GM12878 (cell line): ENCODE data around the gene SYNM. TPM values are rescaled to one million over a fixed set of nuclear protein-coding genes. Genes with fewer than 3 reads are reported as not detected.

Source experiments
- ATAC-seq: fragments of 200-7000 bp; cut with Tn5 transposase; 3 replicates; pipeline ENCODE4 v1.9.1; 2020; ENCODE audit warnings: mild to moderate bottlenecking, moderate library complexity
- BruUV-seq: library from RNA; stranded (reverse); fragments of 400-500 nt; replicated peaks from 2 replicates; lab custom pipeline; 2021; lab: Mats Ljungman, UMichigan
- CTCF ChIA-PET: fragments of 300-600 bp; sonication (Branson Sonifier 250); formaldehyde crosslinking; extraction: SDS; loops from one replicate; lab custom pipeline; 2021; ENCODE audit warnings: inconsistent platforms; lab: Yijun Ruan, JAX
- POLR2A ChIA-PET: fragments of 350-600 bp; formaldehyde crosslinking; extraction: SDS; loops from one replicate; lab custom pipeline; 2021; ENCODE audit warnings: inconsistent platforms; lab: Charles Lee
- RAD21 ChIA-PET: fragments of 300-600 bp; sonication (Branson Sonifier 250); formaldehyde crosslinking; loops from one replicate; lab custom pipeline; 2023; ENCODE audit warnings: antibody characterized with exemption; ENCODE audit not compliant: unreplicated experiment; lab: Charles Lee
- SMC1A ChIA-PET: fragments of 300-600 bp; sonication (Branson Sonifier 250); formaldehyde crosslinking; loops from one replicate; lab custom pipeline; 2023; ENCODE audit not compliant: unreplicated experiment, uncharacterized antibody; lab: Charles Lee
- DNase-seq: peaks from one replicate; pipeline ENCODE4 v3.0.0-alpha.2; 2011; ENCODE audit warnings: low read depth, low spot score
- FAIRE-seq: peaks from 3 replicates; lab custom pipeline; 2011; peaks lifted over from hg19 to GRCh38; lab: Jason Lieb, UNC
- H2AFZ ChIP-seq: 2 replicates; pipeline ENCODE4 v1.6.0; 2011; ENCODE audit warnings: low read depth, low read length, control low read depth; ENCODE audit not compliant: control insufficient read depth
- H3K27ac ChIP-seq: 2 replicates; pipeline ENCODE4 v1.5.1; 2011; ENCODE audit warnings: control low read depth; ENCODE audit not compliant: control insufficient read depth, insufficient read depth
- H3K27me3 ChIP-seq, 2 experiments: replicated peaks in 1 of 2; 2 replicates each; pipeline versions ENCODE4 v1.6.0 to v1.6.1; 2011; ENCODE audit warnings: low read length in 1 of 2; ENCODE audit not compliant: control insufficient read depth in 2 of 2, insufficient read depth in 2 of 2
- H3K36me3 ChIP-seq, 2 experiments: 2 replicates each; pipeline ENCODE4 v1.5.1; 2011; ENCODE audit warnings: low read length in 1 of 2; ENCODE audit not compliant: control insufficient read depth in 2 of 2, insufficient read depth in 2 of 2
- H3K4me1 ChIP-seq: 2 replicates; pipeline ENCODE4 v1.6.1; 2011; ENCODE audit warnings: mild to moderate bottlenecking, low read length, moderate library complexity, mixed read lengths; ENCODE audit not compliant: control insufficient read depth, insufficient read depth
- H3K4me2 ChIP-seq: 2 replicates; pipeline ENCODE4 v1.6.0; 2011; ENCODE audit warnings: control low read depth; ENCODE audit not compliant: control insufficient read depth, insufficient read depth
- H3K4me3 ChIP-seq: fragments of 200-600 bp; sonication (generic); 2 replicates; pipeline ENCODE4 v1.5.1; 2016
- H3K79me2 ChIP-seq: 2 replicates; pipeline ENCODE4 v1.6.0; 2011; ENCODE audit warnings: low read length; ENCODE audit not compliant: control insufficient read depth, insufficient read depth
- H3K9ac ChIP-seq: 2 replicates; pipeline ENCODE4 v1.8.0; 2011; ENCODE audit warnings: low read length, control low read depth, mixed read lengths; ENCODE audit not compliant: control insufficient read depth, insufficient read depth
- H3K9me3 ChIP-seq: replicated peaks from 3 replicates; pipeline ENCODE4 v1.5.1; 2011; ENCODE audit warnings: mild to moderate bottlenecking, low read length; ENCODE audit not compliant: control insufficient read depth, insufficient read depth
- H4K20me1 ChIP-seq: 2 replicates; pipeline ENCODE4 v1.6.0; 2011; ENCODE audit not compliant: control insufficient read depth, insufficient read depth
- ASH2L ChIP-seq: fragments of 300-600, 200-600 bp; sonication (generic); IDR thresholded peaks from 2 replicates; pipeline ENCODE4 v1.6.1; 2017; ENCODE audit warnings: low read depth, mild to moderate bottlenecking, borderline replicate concordance
- CBX5 ChIP-seq: sonication (generic); IDR thresholded peaks from 2 replicates; pipeline ENCODE4 v1.6.1; 2016; ENCODE audit warnings: low read depth, moderate library complexity, mild to moderate bottlenecking, inconsistent platforms
- E2F8 ChIP-seq: fragments of 450-650 bp; IDR thresholded peaks from 2 replicates; pipeline ENCODE4 v1.6.1; 2018; ENCODE audit warnings: mild to moderate bottlenecking, low read depth, moderate library complexity; ENCODE audit not compliant: partially characterized antibody
- FOXK2 ChIP-seq: fragments of 450-650 bp; IDR thresholded peaks from 2 replicates; pipeline ENCODE4 v1.6.1; 2017; ENCODE audit warnings: mild to moderate bottlenecking, moderate library complexity
- GATAD2B ChIP-seq: fragments of 450-650 bp; conservative IDR thresholded peaks from 2 replicates; pipeline ENCODE4 v1.6.1; 2017; ENCODE audit warnings: low read depth, mild to moderate bottlenecking, moderate library complexity
- JUNB ChIP-seq: IDR thresholded peaks from 2 replicates; pipeline ENCODE4 v1.6.1; 2016; ENCODE audit warnings: antibody characterized with exemption, mild to moderate bottlenecking
- KAT2A ChIP-seq: conservative IDR thresholded peaks from 2 replicates; pipeline ENCODE4 v1.6.1; 2011; ENCODE audit warnings: low read depth, low read length; ENCODE audit not compliant: control insufficient read depth
- KDM1A ChIP-seq: fragments of 200-600 bp; sonication (generic); IDR thresholded peaks from 2 replicates; pipeline ENCODE4 v1.6.1; 2016; ENCODE audit warnings: borderline replicate concordance
- MAX ChIP-seq: IDR thresholded peaks from 2 replicates; pipeline ENCODE4 v1.6.1; 2012; ENCODE audit warnings: low read depth, low read length, improper control_type of control experiment
- MEF2B ChIP-seq: fragments of 450-650 bp; IDR thresholded peaks from 2 replicates; pipeline ENCODE4 v1.6.1; 2018; ENCODE audit warnings: mild to moderate bottlenecking, moderate library complexity; ENCODE audit not compliant: partially characterized antibody, poor library complexity, severe bottlenecking
- PML ChIP-seq: IDR thresholded peaks from 2 replicates; pipeline ENCODE4 v1.6.1; 2012; ENCODE audit warnings: low read length, inconsistent platforms
- STAT1 ChIP-seq: fragments of 450-650 bp; conservative IDR thresholded peaks from 2 replicates; pipeline ENCODE4 v1.6.1; 2014; ENCODE audit warnings: antibody characterized with exemption, mild to moderate bottlenecking
- TAF1 ChIP-seq: IDR thresholded peaks from 2 replicates; pipeline ENCODE4 v1.6.1; 2011; ENCODE audit warnings: mild to moderate bottlenecking, low read depth, low read length, borderline replicate concordance
- TARDBP ChIP-seq: IDR thresholded peaks from 2 replicates; pipeline ENCODE4 v1.6.1; 2016; ENCODE audit warnings: borderline replicate concordance
- TCF7 ChIP-seq: IDR thresholded peaks from 2 replicates; pipeline ENCODE4 v1.6.1; 2014; ENCODE audit warnings: antibody characterized with exemption, borderline replicate concordance
- YBX1 ChIP-seq: fragments of 450-650 bp; IDR thresholded peaks from 2 replicates; pipeline ENCODE4 v1.6.1; 2016; ENCODE audit warnings: antibody characterized with exemption
- ZNF592 ChIP-seq: fragments of 450-650 bp; IDR thresholded peaks from 2 replicates; pipeline ENCODE4 v1.6.1; 2017; ENCODE audit warnings: mild to moderate bottlenecking, moderate library complexity
- WGBS: methylation state at CpG from one replicate; pipeline ENCODE4 v1.1.6; 2016; ENCODE audit warnings: low lambda C conversion rate; ENCODE audit not compliant: insufficient replicate concordance, insufficient coverage; ENCODE audit errors: missing lambda C conversion rate; 5-methylcytosine and 5-hydroxymethylcytosine counted together
- in situ Hi-C: fragments of 300-500 bp; cut with MboI; formaldehyde crosslinking; loops from 9 replicates; pipeline ENCODE4 v1.14.3; 2018; ENCODE audit warnings: mixed read lengths
- intact Hi-C: fragments of 100-400 bp; cut with micrococcal nuclease; formaldehyde crosslinking; loops from one replicate; pipeline ENCODE4 v1.14.2; 2022; ENCODE audit not compliant: unreplicated experiment
- polyA plus RNA-seq, 11 experiments: library from polyadenylated mRNA; depleted of rRNA in 4 of 11; unstranded in 6 of 11; stranded (reverse) in 5 of 11; fragments of >200 nt; fragmentation: Nextera tagmentation in 4 of 11; fragmentation: Illumina TruSeq in 1 of 11; extraction: Ambion mirVana in 4 of 11; extraction: Trizol in 1 of 11; gene quantifications; 1 replicate in 1 of 11; 2 replicates in 10 of 11; pipeline versions ENCODE4 v1.2.1 to v1.2.3, GENCODE V29; 2011 to 2016; ENCODE audit warnings: inconsistent platforms in 2 of 11, missing spikeins in 2 of 11, low read depth in 1 of 11
- total RNA-seq, 4 experiments: library from RNA; depleted of rRNA in 3 of 4; stranded (reverse); fragments of >200 nt in 3 of 4; fragmentation: Illumina TruSeq in 1 of 4; extraction: Trizol in 1 of 4; gene quantifications; 2 replicates each; pipeline versions ENCODE4 v1.2.1 to v1.2.3, GENCODE V29; 2013 to 2021

Gene SYNM
- total and polyA plus RNA-seq, 10 of the 15 experiments (the other 5 are each of a cell fraction or from before 2014, with no cell fraction given) = 0.05 to 1.1 (median 0.89) TPM; not detected in 1

GRCh38 chr15:99103279-99103678, 1.6 kb upstream of the SYNM start:
- Histone ChIP-seq H3K9ac (no peak overlapping the region), H3K4me2 (no peak overlapping the region), H3K27me3 (peaks cover 0 to 15% of the 10 kb centered on the region in 2 experiments; a peak in 2 of 4 replicates), H3K4me1 (peaks cover 9% of the 10 kb centered on the region), H2AFZ (no peak overlapping the region), H3K4me3 (no peak overlapping the region), H4K20me1 (no peaks in the 10 kb centered on the region), H3K79me2 (no peaks in the 10 kb centered on the region), H3K36me3 (no peaks in the 10 kb centered on the region), H3K9me3 (no peaks in the 10 kb centered on the region; the same call in 2 of the 3 replicates), H3K27ac (no peak overlapping the region)
- ChIA-PET SMC1A (interaction anchor here (0.8 to 4.2 kb wide), 7 partner anchors 9 to 169 kb away, joined by 3 to 16 read pairs (median 4); no protein-coding TSS in a partner anchor), RAD21 (interaction anchor here (1.6 kb wide), 1 partner anchor 110 kb away, joined by 6 read pairs; no protein-coding TSS in a partner anchor), POLR2A (interaction anchor here (0.9 kb wide), 1 partner anchor 14 kb away, joined by 3 read pairs; no protein-coding TSS in a partner anchor), CTCF (interaction anchor here (0.8 to 2.1 kb wide), 10 partner anchors 8 to 169 kb away, joined by 3 to 14 read pairs (median 4); no protein-coding TSS in a partner anchor)
- in situ Hi-C loops = loop anchor here (25.0 kb wide), 1 partner anchor 634 kb away; the partner anchor contains the start of gene LYSMD4
- FAIRE-seq (no peak), DNase-seq (no peak), ATAC-seq (no peak)
- no peak for TF ChIP-seq JUNB
- no peak for TF ChIP-seq ZNF592
- no peak for TF ChIP-seq FOXK2
- no peak for TF ChIP-seq PML
- no peak for TF ChIP-seq TCF7
- TF ChIP-seq MEF2B = no peak
- no peak for TF ChIP-seq GATAD2B
- TF ChIP-seq E2F8 = no peak
- TF ChIP-seq TARDBP = no peak
- TF ChIP-seq TAF1 = no peak
- TF ChIP-seq KDM1A = no peak
- TF ChIP-seq KAT2A = no peak
- no peak for TF ChIP-seq YBX1
- TF ChIP-seq CBX5 = no peak
- TF ChIP-seq MAX = no peak
- TF ChIP-seq ASH2L = no peak
- no peak for TF ChIP-seq STAT1
- 3% methylated on average over 2 of the region's 2 CpGs for WGBS
- intact Hi-C loops = loop anchor here (10.0 kb wide), 1 partner anchor 652 kb away; no protein-coding TSS in a partner anchor
- no TSS peak for BruUV-seq
